ENCODE data around the gene REV3L.

REV3L gene, protein sequence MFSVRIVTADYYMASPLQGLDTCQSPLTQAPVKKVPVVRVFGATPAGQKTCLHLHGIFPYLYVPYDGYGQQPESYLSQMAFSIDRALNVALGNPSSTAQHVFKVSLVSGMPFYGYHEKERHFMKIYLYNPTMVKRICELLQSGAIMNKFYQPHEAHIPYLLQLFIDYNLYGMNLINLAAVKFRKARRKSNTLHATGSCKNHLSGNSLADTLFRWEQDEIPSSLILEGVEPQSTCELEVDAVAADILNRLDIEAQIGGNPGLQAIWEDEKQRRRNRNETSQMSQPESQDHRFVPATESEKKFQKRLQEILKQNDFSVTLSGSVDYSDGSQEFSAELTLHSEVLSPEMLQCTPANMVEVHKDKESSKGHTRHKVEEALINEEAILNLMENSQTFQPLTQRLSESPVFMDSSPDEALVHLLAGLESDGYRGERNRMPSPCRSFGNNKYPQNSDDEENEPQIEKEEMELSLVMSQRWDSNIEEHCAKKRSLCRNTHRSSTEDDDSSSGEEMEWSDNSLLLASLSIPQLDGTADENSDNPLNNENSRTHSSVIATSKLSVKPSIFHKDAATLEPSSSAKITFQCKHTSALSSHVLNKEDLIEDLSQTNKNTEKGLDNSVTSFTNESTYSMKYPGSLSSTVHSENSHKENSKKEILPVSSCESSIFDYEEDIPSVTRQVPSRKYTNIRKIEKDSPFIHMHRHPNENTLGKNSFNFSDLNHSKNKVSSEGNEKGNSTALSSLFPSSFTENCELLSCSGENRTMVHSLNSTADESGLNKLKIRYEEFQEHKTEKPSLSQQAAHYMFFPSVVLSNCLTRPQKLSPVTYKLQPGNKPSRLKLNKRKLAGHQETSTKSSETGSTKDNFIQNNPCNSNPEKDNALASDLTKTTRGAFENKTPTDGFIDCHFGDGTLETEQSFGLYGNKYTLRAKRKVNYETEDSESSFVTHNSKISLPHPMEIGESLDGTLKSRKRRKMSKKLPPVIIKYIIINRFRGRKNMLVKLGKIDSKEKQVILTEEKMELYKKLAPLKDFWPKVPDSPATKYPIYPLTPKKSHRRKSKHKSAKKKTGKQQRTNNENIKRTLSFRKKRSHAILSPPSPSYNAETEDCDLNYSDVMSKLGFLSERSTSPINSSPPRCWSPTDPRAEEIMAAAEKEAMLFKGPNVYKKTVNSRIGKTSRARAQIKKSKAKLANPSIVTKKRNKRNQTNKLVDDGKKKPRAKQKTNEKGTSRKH (N-terminal part only)

DNA sequence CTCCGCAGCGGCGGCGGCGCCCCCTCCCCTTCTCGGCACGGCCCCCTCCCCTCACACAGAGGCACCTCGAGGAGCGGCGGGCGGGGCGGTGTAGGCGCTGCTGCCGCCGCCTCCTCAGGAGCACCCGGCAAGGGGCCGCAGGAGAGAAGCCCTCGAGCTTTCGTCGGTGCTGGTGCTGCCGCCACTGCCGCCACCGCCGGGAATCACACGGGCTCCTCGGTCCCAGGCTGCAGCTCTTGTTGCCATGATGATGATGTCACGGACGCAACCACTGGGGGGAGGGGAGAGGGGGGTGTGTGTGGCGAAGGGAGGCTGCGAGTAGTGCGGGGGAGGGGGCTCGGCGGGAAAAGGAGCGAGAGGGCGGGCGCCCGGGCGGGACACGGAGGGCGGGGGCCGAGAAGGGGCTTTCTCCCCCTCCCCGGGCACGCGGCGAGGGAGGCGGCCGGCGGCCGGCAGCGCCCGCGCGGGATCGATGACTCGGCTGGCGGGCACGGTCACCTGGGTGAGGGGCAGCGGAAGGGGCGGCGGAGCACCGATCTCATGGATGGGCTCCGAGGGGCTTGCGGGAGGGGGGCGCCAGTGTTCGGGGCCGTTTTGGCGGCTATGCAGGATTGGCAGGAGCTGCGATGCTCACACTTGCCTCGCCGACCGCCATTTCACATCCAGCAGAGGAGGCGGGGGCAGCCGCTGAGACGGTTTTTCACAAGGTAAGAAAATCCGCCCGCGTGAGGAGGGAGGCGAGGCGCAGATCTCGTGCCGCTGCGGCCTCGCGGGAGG, at the start of gene REV3L:
Gene REV3L, minus strand, starts transcription at position 260 of the 777 bp plus-strand sequence. CDS start 330 bp downstream, outside the sequence.
- TF ChIP-seq, protein P1, sequence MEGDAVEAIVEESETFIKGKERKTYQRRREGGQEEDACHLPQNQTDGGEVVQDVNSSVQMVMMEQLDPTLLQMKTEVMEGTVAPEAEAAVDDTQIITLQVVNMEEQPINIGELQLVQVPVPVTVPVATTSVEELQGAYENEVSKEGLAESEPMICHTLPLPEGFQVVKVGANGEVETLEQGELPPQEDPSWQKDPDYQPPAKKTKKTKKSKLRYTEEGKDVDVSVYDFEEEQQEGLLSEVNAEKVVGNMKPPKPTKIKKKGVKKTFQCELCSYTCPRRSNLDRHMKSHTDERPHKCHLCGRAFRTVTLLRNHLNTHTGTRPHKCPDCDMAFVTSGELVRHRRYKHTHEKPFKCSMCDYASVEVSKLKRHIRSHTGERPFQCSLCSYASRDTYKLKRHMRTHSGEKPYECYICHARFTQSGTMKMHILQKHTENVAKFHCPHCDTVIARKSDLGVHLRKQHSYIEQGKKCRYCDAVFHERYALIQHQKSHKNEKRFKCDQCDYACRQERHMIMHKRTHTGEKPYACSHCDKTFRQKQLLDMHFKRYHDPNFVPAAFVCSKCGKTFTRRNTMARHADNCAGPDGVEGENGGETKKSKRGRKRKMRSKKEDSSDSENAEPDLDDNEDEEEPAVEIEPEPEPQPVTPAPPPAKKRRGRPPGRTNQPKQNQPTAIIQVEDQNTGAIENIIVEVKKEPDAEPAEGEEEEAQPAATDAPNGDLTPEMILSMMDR (IDR thresholded peaks at IDR 0.05; ENCODE audit: low read length, missing control alignments), result no peak
- peak within 1 kb of the TSS; percentile 67 for H3K4me3 ChIP-seq (replicated peaks; ENCODE audit: low read depth, low read length)
- peak; percentile 88 for DNase-seq (ENCODE audit: low read depth)

DNA sequence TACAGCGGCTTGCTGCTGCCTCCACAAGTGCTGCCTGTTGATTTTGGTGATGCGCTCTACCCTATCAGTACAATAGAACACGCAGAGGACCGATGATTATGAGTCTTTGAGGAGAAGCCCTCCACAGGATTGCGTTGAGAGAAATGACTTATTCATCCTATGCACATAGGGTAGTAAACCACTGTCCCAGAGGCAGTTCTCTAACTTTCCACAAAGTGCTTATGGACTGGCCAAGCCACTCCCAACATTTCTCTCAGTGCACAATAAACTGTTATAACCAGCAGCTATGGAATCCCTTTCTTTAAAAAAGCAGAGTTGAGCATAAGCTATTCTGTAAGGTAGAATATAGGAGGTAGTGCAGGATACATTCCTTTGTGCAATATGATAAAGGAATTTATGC, 48.2 kb upstream of the REV3L start:
- DNase-seq (ENCODE audit: low read depth), result no peak
- no peak overlapping the region for H3K4me3 ChIP-seq (replicated peaks; ENCODE audit: low read depth, low read length)
- TF ChIP-seq, protein P1 (IDR thresholded peaks at IDR 0.05; ENCODE audit: low read length, missing control alignments), result no peak

DNA sequence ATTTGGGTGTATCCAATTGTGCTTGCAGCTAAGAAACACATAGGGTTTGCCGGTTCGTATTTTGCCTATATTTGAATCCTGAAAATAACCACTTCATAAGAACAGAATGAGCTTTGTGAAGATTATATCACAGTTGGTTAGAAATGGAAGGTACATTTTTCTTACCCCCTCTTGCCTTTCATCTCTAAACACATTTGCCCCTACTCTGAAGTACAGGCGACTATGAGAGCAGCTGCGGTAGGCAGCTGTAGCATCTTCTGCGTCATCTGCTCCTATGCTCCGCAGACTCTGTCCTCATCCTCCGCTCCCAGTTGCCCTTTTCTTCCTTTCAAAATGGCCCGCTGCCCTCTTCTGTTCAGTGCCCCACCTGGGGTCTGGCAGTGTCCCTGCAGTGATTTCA, 47.6 kb upstream of the REV3L start:
- DNase-seq (ENCODE audit: low read depth), result no peak
- TF ChIP-seq, protein P1 (IDR thresholded peaks at IDR 0.05; ENCODE audit: low read length, missing control alignments), result no peak
- no peak overlapping the region for H3K4me3 ChIP-seq (replicated peaks; ENCODE audit: low read depth, low read length)

DNA sequence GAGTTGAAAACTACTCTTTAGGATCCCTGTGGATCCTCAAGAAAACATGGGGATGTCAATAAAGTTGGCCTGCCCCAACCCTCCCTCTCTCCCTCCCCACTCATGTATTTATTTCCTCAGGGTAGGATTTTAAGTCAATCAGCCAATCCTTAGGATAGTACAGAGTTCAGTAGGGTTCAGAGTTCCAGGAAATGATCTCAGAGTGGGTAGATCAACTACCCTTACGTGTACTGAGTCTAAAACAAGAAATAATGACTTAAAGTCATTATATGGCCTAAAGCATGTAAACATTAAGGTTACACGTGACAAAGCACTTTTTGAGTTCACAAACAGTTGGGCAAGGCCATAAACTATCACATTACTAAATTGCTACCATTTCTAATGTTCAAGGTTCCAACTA, 47.2 kb upstream of the REV3L start:
- no peak for DNase-seq (ENCODE audit: low read depth)
- TF ChIP-seq, protein P1 (IDR thresholded peaks at IDR 0.05; ENCODE audit: low read length, missing control alignments), result no peak
- H3K4me3 ChIP-seq (replicated peaks; ENCODE audit: low read depth, low read length), result no peak overlapping the region

DNA sequence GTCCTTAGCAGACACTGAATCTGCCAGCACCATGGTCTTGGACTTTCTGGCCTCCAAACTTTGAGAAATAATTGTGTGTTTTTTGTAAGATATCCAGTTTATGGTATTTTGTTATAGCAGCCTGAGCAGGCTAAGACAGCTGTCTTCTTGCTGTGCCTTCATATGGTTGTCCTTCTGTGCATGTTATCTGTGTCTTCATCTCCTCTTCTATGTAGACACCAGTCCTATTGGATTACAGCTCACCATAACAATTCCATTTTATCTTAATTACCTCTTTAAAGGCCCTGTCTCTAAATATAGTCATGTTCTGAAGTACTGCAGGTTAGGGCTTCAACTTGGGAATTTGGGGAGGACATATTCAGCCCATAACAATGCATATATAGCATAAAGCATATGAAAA, 44.3 kb upstream of the REV3L start:
- TF ChIP-seq, protein P1 (IDR thresholded peaks at IDR 0.05; ENCODE audit: low read length, missing control alignments), result no peak
- no peak for DNase-seq (ENCODE audit: low read depth)
- H3K4me3 ChIP-seq (replicated peaks; ENCODE audit: low read depth, low read length), result no peak overlapping the region

DNA sequence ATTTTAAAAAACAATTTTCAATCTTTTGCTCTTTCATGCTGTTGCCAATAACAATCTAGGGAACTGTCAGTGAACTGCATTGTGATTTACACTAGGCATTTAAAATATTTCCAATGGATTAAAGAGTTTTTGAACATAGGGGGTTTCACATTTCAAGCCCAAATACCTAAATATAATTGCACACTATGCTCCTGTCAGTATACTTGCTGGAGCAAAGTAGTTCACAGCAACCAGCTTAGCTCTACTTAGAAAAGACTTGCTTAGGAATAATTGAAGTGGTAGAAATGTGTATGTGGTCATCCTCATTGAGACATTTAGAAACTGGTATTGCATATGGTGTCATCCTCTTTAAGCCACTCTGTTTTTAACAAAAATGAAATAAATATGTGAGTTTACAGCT, 41.7 kb upstream of the REV3L start:
- no peak overlapping the region for H3K4me3 ChIP-seq (replicated peaks; ENCODE audit: low read depth, low read length)
- TF ChIP-seq, protein P1 (IDR thresholded peaks at IDR 0.05; ENCODE audit: low read length, missing control alignments), result no peak
- DNase-seq (ENCODE audit: low read depth), result no peak

Data from fibroblast of pulmonary artery (primary cell).